SK-N-SH (cell line): Measurements from ENCODE around the gene ESPL1. TPM values are rescaled to one million over a fixed set of nuclear protein-coding genes. Genes with fewer than 3 reads are reported as not detected.

Source experiments
- CTCF ChIA-PET: fragments of 300-600, 350-600 bp; formaldehyde crosslinking; extraction: SDS; loops from one replicate; lab custom pipeline; 2021; lab: Yijun Ruan, JAX
- POLR2A ChIA-PET: fragments of 350-600 bp; sonication (Branson Sonifier 250); formaldehyde crosslinking; extraction: SDS; loops from one replicate; lab custom pipeline; 2020; ENCODE audit warnings: antibody characterized with exemption, inconsistent platforms; lab: Yijun Ruan, JAX
- DNase-seq: peaks from one replicate; pipeline ENCODE4 v3.0.0; 2012
- H2AFZ ChIP-seq: fragments of 200-600 bp; sonication (generic); 2 replicates; pipeline ENCODE4 v1.8.1; 2016; ENCODE audit warnings: antibody characterized with exemption, mild to moderate bottlenecking, low read depth
- H3F3A ChIP-seq: fragments of 200-600 bp; sonication (generic); replicated peaks from 2 replicates; pipeline ENCODE3; 2016; ENCODE audit warnings: antibody characterized with exemption, mild to moderate bottlenecking; ENCODE audit not compliant: insufficient read depth
- H3K27ac ChIP-seq, 2 experiments: fragments of 200-500 bp in 1 of 2; fragments of 200-600 bp in 1 of 2; sonication (Bioruptor generic) in 1 of 2; sonication (generic), shearing (Covaris generic) in 1 of 2; 2 replicates each; pipeline versions ENCODE4 v1.5.1 to v1.6.1; 2014 to 2016; ENCODE audit warnings: low read depth in 2 of 2, inconsistent platforms in 1 of 2, low read length in 1 of 2, mild to moderate bottlenecking in 1 of 2, mixed read lengths in 1 of 2
- H3K27me3 ChIP-seq: fragments of 200-600 bp; sonication (generic), shearing (Covaris generic); 2 replicates; pipeline ENCODE4 v1.6.1; 2016; ENCODE audit warnings: mixed run types; ENCODE audit not compliant: insufficient read depth
- H3K36me3 ChIP-seq, 2 experiments: fragments of 200-500 bp in 1 of 2; fragments of 200-600 bp in 1 of 2; sonication (Bioruptor generic) in 1 of 2; sonication (generic) in 1 of 2; replicated peaks in 1 of 2; 2 replicates each; pipeline versions ENCODE3 to v1.5.1; 2014 to 2016; ENCODE audit warnings: low read length in 1 of 2, mild to moderate bottlenecking in 1 of 2; ENCODE audit not compliant: insufficient read depth in 2 of 2, control insufficient read depth in 1 of 2
- H3K4me1 ChIP-seq, 2 experiments: fragments of 200-500 bp in 1 of 2; fragments of 200-600 bp in 1 of 2; sonication (Bioruptor generic) in 1 of 2; sonication (generic), shearing (Covaris generic) in 1 of 2; 2 replicates each; pipeline versions ENCODE4 v1.5.1 to v1.6.1; 2014 to 2016; ENCODE audit warnings: low read depth in 1 of 2, low read length in 1 of 2, mixed run types in 1 of 2; ENCODE audit not compliant: insufficient read depth in 2 of 2, control insufficient read depth in 1 of 2
- H3K4me2 ChIP-seq: fragments of 200-600 bp; sonication (generic), shearing (Covaris generic); 2 replicates; pipeline ENCODE4 v1.6.1; 2017; ENCODE audit warnings: mixed run types
- H3K4me3 ChIP-seq, 2 experiments: fragments of 200-500 bp in 1 of 2; fragments of 200-600 bp in 1 of 2; sonication (Bioruptor generic) in 1 of 2; sonication (generic), shearing (Covaris generic) in 1 of 2; 2 replicates each; pipeline versions ENCODE4 v1.5.1 to v1.8.1; 2014 to 2016; ENCODE audit warnings: low read depth in 2 of 2, inconsistent platforms in 1 of 2, low read length in 1 of 2, mild to moderate bottlenecking in 1 of 2, mixed read lengths in 1 of 2, moderate library complexity in 1 of 2
- H3K79me2 ChIP-seq: fragments of 200-600 bp; sonication (generic); 2 replicates; pipeline ENCODE4 v1.8.1; 2017; ENCODE audit warnings: mild to moderate bottlenecking; ENCODE audit not compliant: insufficient read depth
- H3K9ac ChIP-seq: fragments of 200-600 bp; sonication (generic); 2 replicates; pipeline ENCODE4 v1.6.1; 2017; ENCODE audit warnings: mixed run types
- H3K9me2 ChIP-seq: fragments of 200-600 bp; sonication (generic); 2 replicates; pipeline ENCODE4 v1.6.1; 2017; ENCODE audit warnings: mixed run types
- H3K9me3 ChIP-seq: fragments of 200-600 bp; sonication (generic); 2 replicates; pipeline ENCODE4 v1.6.1; 2017; ENCODE audit warnings: mixed run types, mild to moderate bottlenecking, moderate library complexity
- H4K20me1 ChIP-seq: fragments of 200-600 bp; sonication (generic); 2 replicates; pipeline ENCODE4 v1.6.1; 2017; ENCODE audit warnings: mild to moderate bottlenecking, mixed run types; ENCODE audit not compliant: insufficient read depth
- ELF1 ChIP-seq: IDR thresholded peaks from 2 replicates; pipeline ENCODE4 v1.4.0; 2012
- EZH2phosphoT487 ChIP-seq: fragments of 200-600 bp; sonication (generic); IDR thresholded peaks from 2 replicates; pipeline ENCODE4 v1.6.1; 2017; ENCODE audit warnings: low read depth, mixed run types, mild to moderate bottlenecking, antibody characterized with exemption, moderate library complexity, borderline replicate concordance
- FOXJ3 ChIP-seq: sonication (generic); formaldehyde crosslinking; IDR thresholded peaks from 2 replicates; pipeline ENCODE4 v1.5.1; 2020; ENCODE audit warnings: mild to moderate bottlenecking, missing genetic modification reagents
- GABPA ChIP-seq: IDR thresholded peaks from 2 replicates; pipeline ENCODE4 v1.4.0; 2012; ENCODE audit warnings: low read depth, mild to moderate bottlenecking
- JUND ChIP-seq: IDR thresholded peaks from 2 replicates; pipeline ENCODE4 v1.4.0; 2012
- NFIC ChIP-seq: IDR thresholded peaks from 2 replicates; pipeline ENCODE4 v1.4.0; 2012; ENCODE audit warnings: borderline replicate concordance
- NRF1 ChIP-seq: IDR thresholded peaks from 2 replicates; pipeline ENCODE4 v1.6.1; 2012; ENCODE audit warnings: low read depth, mild to moderate bottlenecking, low read length
- POLR2AphosphoS5 ChIP-seq: IDR thresholded peaks from 2 replicates; pipeline ENCODE4 v1.6.1; 2012; ENCODE audit warnings: low read depth, low read length
- RCOR1 ChIP-seq: fragments of 150-350 bp; IDR thresholded peaks from 2 replicates; pipeline ENCODE4 v1.6.1; 2017; ENCODE audit warnings: antibody characterized with exemption, low read length
- RFX5 ChIP-seq: IDR thresholded peaks from 2 replicates; pipeline ENCODE4 v1.6.1; 2012; ENCODE audit warnings: mild to moderate bottlenecking, improper control_type of control experiment, low read length
- RXRA ChIP-seq: IDR thresholded peaks from 2 replicates; pipeline ENCODE4 v1.4.0; 2012; ENCODE audit warnings: low read depth, mild to moderate bottlenecking, borderline replicate concordance
- SMC3 ChIP-seq: IDR thresholded peaks from 2 replicates; pipeline ENCODE4 v1.6.1; 2012; ENCODE audit warnings: low read depth, low read length, improper control_type of control experiment
- TAF1 ChIP-seq: IDR thresholded peaks from 2 replicates; pipeline ENCODE4 v1.6.1; 2012; ENCODE audit warnings: low read depth, mild to moderate bottlenecking, low read length, moderate library complexity, borderline replicate concordance
- TEAD4 ChIP-seq: IDR thresholded peaks from 2 replicates; pipeline ENCODE4 v1.4.0; 2012; ENCODE audit warnings: mild to moderate bottlenecking, borderline replicate concordance; ENCODE audit not compliant: insufficient read depth
- WGBS: methylation state at CpG from one replicate; pipeline ENCODE4 v1.1.6; 2017; ENCODE audit warnings: low lambda C conversion rate; 5-methylcytosine and 5-hydroxymethylcytosine counted together
- polyA plus RNA-seq, 3 experiments: library from polyadenylated mRNA; depleted of rRNA; stranded (reverse); fragments of >200 nt; gene quantifications; 2 replicates each; pipeline ENCODE4 v1.2.3, GENCODE V29; 2012
- TF ChIP-seq, protein P1 (sequence below): IDR thresholded peaks from 2 replicates; pipeline ENCODE4 v1.4.0; 2012; ENCODE audit warnings: low read depth, borderline replicate concordance
- TF ChIP-seq, protein P2 (sequence below): IDR thresholded peaks from 2 replicates; pipeline ENCODE4 v1.4.0; 2012; ENCODE audit warnings: low read depth

The ESPL1 gene
- polyA plus RNA-seq, 1 of the 3 experiments (the other 2 are of a cell fraction), result 8.6 TPM

DNA sequence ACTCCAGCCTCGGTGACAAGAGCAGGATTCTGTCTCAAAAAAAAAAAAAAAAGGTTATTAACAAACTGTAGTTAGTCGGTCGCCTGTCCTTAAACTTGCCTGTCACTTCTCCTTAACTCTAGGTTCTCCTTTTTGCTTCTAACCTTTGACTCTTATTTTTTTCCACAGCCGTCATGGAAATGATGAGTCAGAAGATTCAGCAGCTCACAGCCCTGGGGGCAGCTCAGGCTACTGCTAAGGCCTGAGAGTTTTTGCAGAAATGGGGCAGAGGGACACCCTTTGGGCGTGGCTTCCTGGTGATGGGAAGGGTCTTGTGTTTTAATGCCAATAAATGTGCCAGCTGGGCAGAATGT lies 31.0 kb downstream of the ESPL1 start:
- ChIA-PET POLR2A (interaction anchor here (0.7 to 2.8 kb wide), 6 partner anchors 12 to 195 kb away, joined by 3 to 19 read pairs (median 3); partner anchors contain the start of genes AAAS, CSAD and ZNF740), CTCF (interaction anchor here (0.7 to 19.2 kb wide), 10 partner anchors 10 to 155 kb away, joined by 3 to 363 read pairs (median 6); partner anchors contain the start of gene AAAS)
- peaks cover 20 to 32% of the 10 kb centered on the region in 2 experiments for H3K36me3 ChIP-seq
- no peaks in the 10 kb centered on the region for H4K20me1 ChIP-seq
- peaks cover 11 to 26% of the 10 kb centered on the region in 2 experiments for H3K4me1 ChIP-seq
- no peaks in the 10 kb centered on the region for H3K9me3 ChIP-seq
- peak overlapping the region; percentile 80 for H3K4me2 ChIP-seq
- H2AFZ ChIP-seq, result no peak overlapping the region
- no peak for DNase-seq
- H3K27me3 ChIP-seq, result no peaks in the 10 kb centered on the region
- peak overlapping the region; percentile 77; the same call in 1 of the 2 replicates for H3K9ac ChIP-seq
- H3F3A ChIP-seq, result peaks cover 31% of the 10 kb centered on the region
- WGBS, result 45% methylated on average over 5 of the region's 5 CpGs
- H3K4me3 ChIP-seq, result peak overlapping the region; percentile 77
- peaks cover 75% of the 10 kb centered on the region for H3K79me2 ChIP-seq
- H3K9me2 ChIP-seq, result no peaks in the 10 kb centered on the region
- H3K27ac ChIP-seq, result peak overlapping the region; percentile 85 to 88
- no peak for TF ChIP-seq JUND
- TF ChIP-seq, protein P1, sequence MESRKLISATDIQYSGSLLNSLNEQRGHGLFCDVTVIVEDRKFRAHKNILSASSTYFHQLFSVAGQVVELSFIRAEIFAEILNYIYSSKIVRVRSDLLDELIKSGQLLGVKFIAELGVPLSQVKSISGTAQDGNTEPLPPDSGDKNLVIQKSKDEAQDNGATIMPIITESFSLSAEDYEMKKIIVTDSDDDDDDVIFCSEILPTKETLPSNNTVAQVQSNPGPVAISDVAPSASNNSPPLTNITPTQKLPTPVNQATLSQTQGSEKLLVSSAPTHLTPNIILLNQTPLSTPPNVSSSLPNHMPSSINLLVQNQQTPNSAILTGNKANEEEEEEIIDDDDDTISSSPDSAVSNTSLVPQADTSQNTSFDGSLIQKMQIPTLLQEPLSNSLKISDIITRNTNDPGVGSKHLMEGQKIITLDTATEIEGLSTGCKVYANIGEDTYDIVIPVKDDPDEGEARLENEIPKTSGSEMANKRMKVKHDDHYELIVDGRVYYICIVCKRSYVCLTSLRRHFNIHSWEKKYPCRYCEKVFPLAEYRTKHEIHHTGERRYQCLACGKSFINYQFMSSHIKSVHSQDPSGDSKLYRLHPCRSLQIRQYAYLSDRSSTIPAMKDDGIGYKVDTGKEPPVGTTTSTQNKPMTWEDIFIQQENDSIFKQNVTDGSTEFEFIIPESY, result no peak
- TF ChIP-seq RCOR1, result no peak
- no peak for TF ChIP-seq FOXJ3 (CRISPR knock-in tag)
- no peak for TF ChIP-seq ELF1
- TF ChIP-seq NFIC, result no peak
- TF ChIP-seq POLR2AphosphoS5, result no peak
- no peak for TF ChIP-seq GABPA
- TF ChIP-seq TEAD4, result no peak
- TF ChIP-seq RXRA, result no peak
- TF ChIP-seq SMC3, result no peak
- TF ChIP-seq, protein P2, sequence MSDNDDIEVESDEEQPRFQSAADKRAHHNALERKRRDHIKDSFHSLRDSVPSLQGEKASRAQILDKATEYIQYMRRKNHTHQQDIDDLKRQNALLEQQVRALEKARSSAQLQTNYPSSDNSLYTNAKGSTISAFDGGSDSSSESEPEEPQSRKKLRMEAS, result no peak
- no peak for TF ChIP-seq NRF1
- TF ChIP-seq EZH2phosphoT487, result no peak
- TF ChIP-seq RFX5, result no peak
- TF ChIP-seq TAF1, result no peak
